Measurements from ENCODE around the gene ATG2A.

ATG2A gene

GRCh38 chr11:64924910-64925284 lies 7.9 kb upstream of the ATG2A start:
- DNase-seq (ENCODE audit: low read depth in 2 of 2): no peak

GRCh38 chr11:64923944-64924909 lies 7.2 kb upstream of the ATG2A start, which contains the start of gene PPP2R5B:
TSS of gene PPP2R5B (plus strand) at chr11:64924689. CDS start at chr11:64925735, 1,046 bp downstream.
- peak; percentile 76 to 77 for DNase-seq (ENCODE audit: low read depth in 2 of 2)

GRCh38 chr11:64923151-64923661 lies 6.2 kb upstream of the ATG2A start:
- no peak for DNase-seq (ENCODE audit: low read depth in 2 of 2)

- DNase-seq (ENCODE audit: low read depth in 2 of 2): no peak
These were observed 4.4 kb upstream of the ATG2A start for GRCh38 chr11:64921384-64921783.

GRCh38 chr11:64920124-64920523 lies 3.1 kb upstream of the ATG2A start:
- no peak for DNase-seq (ENCODE audit: low read depth in 2 of 2)

GRCh38 chr11:64919627-64920026 lies 2.6 kb upstream of the ATG2A start:
- DNase-seq (ENCODE audit: low read depth in 2 of 2): no peak

GRCh38 chr11:64918017-64918416 lies 1.0 kb upstream of the ATG2A start:
- DNase-seq (ENCODE audit: low read depth in 2 of 2): peak; percentile 27 to 29

- no peak for DNase-seq (ENCODE audit: low read depth in 2 of 2)
These were observed 620 bp upstream of the ATG2A start for GRCh38 chr11:64917663-64917995.

- no peak for DNase-seq (ENCODE audit: low read depth in 2 of 2)
These were observed 802 bp downstream of the ATG2A start for GRCh38 chr11:64916040-64916774.

GRCh38 chr11:64915376-64915887 lies 1.6 kb downstream of the ATG2A start:
- DNase-seq (ENCODE audit: low read depth in 2 of 2): no peak

- no peak for DNase-seq (ENCODE audit: low read depth in 2 of 2)
These were observed 2.9 kb downstream of the ATG2A start for GRCh38 chr11:64914123-64914522.

- DNase-seq (ENCODE audit: low read depth in 2 of 2): no peak
These were observed 3.8 kb downstream of the ATG2A start for GRCh38 chr11:64913171-64913727.

- DNase-seq (ENCODE audit: low read depth in 2 of 2): no peak
These were observed 5.3 kb downstream of the ATG2A start for GRCh38 chr11:64911689-64912088.

- DNase-seq (ENCODE audit: low read depth in 2 of 2): no peak
These were observed 5.9 kb downstream of the ATG2A start for GRCh38 chr11:64911142-64911541.

GRCh38 chr11:64910451-64911093 lies 6.4 kb downstream of the ATG2A start:
- DNase-seq (ENCODE audit: low read depth in 2 of 2): no peak

GRCh38 chr11:64909653-64910343 lies 7.2 kb downstream of the ATG2A start:
- no peak for DNase-seq (ENCODE audit: low read depth in 2 of 2)

- DNase-seq (ENCODE audit: low read depth in 2 of 2): no peak
These were observed 8.2 kb downstream of the ATG2A start for GRCh38 chr11:64908766-64909165.

- DNase-seq (ENCODE audit: low read depth in 2 of 2): no peak
These were observed 10.7 kb downstream of the ATG2A start for GRCh38 chr11:64906314-64906635.

GRCh38 chr11:64905516-64906313 lies 11.3 kb downstream of the ATG2A start:
- no peak for DNase-seq (ENCODE audit: low read depth in 2 of 2)

GRCh38 chr11:64903291-64903833 lies 13.6 kb downstream of the ATG2A start:
- DNase-seq (ENCODE audit: low read depth in 2 of 2): no peak
